HG03135 (cell line): ENCODE measurements around the gene SERPING1.

ENCODE experiments used
- ATAC-seq: cut with Tn5 transposase; IDR thresholded peaks from one replicate; pipeline ENCODE4 v1.9.1; 2021; ENCODE audit warnings: mild to moderate bottlenecking, moderate library complexity; ENCODE audit not compliant: unreplicated experiment

SERPING1 gene

GRCh38 chr11:57637626-57638004, 40.1 kb downstream of the SERPING1 start:
- ATAC-seq: no peak

GRCh38 chr11:57638005-57638781, 40.7 kb downstream of the SERPING1 start:
- no peak for ATAC-seq

- no peak for ATAC-seq
Measured at GRCh38 chr11:57638811-57639320, 41.4 kb downstream of the SERPING1 start.

- no peak for ATAC-seq
Measured at GRCh38 chr11:57639321-57640067, 42.0 kb downstream of the SERPING1 start.

GRCh38 chr11:57640068-57640800, 42.7 kb downstream of the SERPING1 start:
- no peak for ATAC-seq

GRCh38 chr11:57641011-57641807, 43.7 kb downstream of the SERPING1 start:
- ATAC-seq: no peak

- ATAC-seq: no peak
Measured at GRCh38 chr11:57643802-57644201, 46.3 kb downstream of the SERPING1 start.

- peak; percentile 48 for ATAC-seq
Measured at GRCh38 chr11:57644748-57645688, 47.5 kb downstream of the SERPING1 start.

GRCh38 chr11:57645689-57646085, 48.2 kb downstream of the SERPING1 start:
- ATAC-seq: no peak

GRCh38 chr11:57646194-57646798, 48.8 kb downstream of the SERPING1 start:
- no peak for ATAC-seq

GRCh38 chr11:57646799-57647303, 49.4 kb downstream of the SERPING1 start:
- no peak for ATAC-seq

- no peak for ATAC-seq
Measured at GRCh38 chr11:57647372-57647771, 49.9 kb downstream of the SERPING1 start.

- no peak for ATAC-seq
Measured at GRCh38 chr11:57647960-57648800, 50.7 kb downstream of the SERPING1 start.

- no peak for ATAC-seq
Measured at GRCh38 chr11:57648801-57649735, 51.6 kb downstream of the SERPING1 start.

- no peak for ATAC-seq
Measured at GRCh38 chr11:57649826-57650738, 52.6 kb downstream of the SERPING1 start, which contains the start of gene YPEL4. Gene YPEL4 (minus strand): TSS chr11:57649912. CDS start chr11:57647107, 2,805 bp downstream.

GRCh38 chr11:57650739-57651090, 53.2 kb downstream of the SERPING1 start:
- no peak for ATAC-seq
